ENCODE data around the gene BCAS1.

Gene BCAS1

DNA sequence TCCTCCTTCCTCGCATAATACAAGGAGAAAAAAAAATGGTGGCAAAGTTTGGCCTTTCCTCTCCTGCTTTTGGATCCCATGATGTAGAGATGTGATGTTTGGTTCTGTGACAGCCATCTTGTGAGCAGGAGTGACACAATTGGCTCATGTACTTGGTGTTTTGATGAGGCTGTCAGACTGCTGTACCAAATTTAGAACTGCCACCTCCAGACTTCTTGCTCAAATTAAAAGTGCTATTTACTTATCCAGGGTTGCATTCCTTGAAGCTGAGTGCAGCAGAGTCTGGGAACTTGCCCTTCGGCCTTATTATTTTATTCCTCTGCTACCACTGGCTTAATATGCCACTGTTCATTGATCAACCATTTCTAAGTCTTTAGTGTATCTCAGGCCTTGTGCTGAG lies 21.9 kb downstream of the BCAS1 start:
- no peak for DNase-seq (ENCODE audit: low read depth)

DNA sequence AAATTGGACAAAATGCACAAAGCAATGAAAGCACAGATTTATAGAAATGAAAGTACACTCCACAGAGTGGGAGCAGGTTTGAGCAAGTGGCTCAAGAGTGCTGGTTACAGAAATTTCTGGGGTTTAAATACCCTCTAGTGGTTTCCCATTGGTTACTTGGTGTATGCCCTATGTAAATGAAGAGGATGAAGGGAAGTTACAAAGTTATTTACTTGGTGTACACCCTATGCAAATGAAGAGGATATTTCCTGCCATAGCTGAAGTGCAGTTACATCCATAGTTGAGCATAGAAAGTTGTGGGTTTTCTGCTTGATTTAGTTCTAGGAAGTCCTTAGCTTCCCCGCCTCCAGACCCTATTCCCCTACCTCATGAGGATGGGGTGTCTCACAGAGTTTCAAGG lies 22.7 kb downstream of the BCAS1 start:
- DNase-seq (ENCODE audit: low read depth): no peak

DNA sequence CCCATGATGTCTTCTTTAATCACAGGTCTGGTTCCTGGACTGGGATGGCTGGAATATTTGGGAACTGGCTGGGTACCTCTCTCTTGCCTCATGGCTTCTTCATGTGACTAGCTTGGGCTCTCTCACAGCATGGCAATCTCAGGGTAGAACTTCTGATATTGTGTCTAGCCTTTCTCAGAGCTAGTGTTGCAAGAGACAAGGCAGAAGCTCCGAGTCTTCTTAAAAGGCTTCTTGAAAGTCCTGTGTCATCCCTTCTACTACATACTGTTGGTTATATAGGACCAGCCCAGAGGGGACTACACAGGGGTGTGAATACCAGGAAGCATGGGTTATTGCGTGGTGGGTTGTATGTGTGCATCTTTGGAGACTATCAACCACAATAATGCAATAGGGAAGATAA lies 23.3 kb downstream of the BCAS1 start:
- no peak for DNase-seq (ENCODE audit: low read depth)

DNA sequence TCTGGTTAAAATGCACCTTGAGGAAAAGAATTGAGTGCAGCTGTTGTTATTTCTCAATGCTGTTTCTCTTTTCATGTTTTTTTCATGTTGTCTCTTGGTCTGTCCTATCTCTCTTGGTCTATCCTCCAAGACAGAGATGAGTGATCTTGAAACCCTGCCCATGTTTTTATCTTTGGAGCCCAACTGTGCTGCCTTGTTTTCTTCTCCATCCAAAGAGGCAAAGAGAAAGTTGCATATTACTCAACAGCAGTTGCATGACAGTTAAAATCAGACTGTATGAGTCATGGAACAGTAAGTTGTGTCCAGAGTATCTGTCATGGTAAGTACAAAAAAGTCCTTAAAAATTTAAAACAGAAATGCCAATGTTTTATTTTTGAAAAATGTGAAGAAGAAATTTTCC lies 26.2 kb downstream of the BCAS1 start:
- DNase-seq (ENCODE audit: low read depth): no peak

DNA sequence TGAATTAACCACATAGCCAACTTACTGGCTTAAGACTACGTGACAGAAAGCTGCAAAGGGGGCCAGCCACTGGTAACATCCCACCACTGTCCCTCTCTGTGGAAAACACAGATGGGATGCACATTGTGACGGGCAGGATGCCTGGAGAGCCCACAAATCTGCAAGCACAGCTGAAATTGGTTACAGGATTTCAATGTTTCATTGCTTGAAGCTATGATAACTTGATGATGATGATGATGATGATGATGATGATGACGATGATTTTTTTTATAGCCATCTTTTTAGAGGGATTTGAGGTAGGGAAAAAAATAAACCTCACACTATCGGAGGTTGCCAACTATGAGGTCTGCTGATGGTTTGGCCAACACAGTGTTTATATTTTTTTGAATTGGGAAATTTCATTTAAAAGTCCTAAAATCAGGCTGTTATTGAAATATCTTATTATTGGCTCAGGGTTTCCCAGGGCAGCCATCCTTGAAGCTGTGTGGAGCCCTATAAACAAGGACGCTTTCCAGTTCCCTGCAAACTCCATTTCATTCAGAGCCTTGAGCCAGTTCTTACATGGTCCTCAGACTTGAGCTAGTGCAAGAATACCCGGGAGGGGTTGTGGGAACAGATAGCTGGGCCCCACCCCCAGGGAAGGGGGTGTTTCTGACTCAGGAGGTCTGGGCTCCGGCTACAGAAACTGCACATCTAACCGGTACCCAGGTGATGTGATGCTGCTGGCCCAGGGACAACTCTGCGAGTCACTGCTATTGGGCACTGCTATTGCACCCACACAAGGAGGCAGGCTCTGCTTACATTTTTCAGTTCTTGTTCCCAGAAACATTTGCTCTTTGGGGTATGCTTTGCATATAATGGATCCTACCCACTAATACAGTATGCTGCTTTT lies 27.1 kb downstream of the BCAS1 start:
- no peak for DNase-seq (ENCODE audit: low read depth)

DNA sequence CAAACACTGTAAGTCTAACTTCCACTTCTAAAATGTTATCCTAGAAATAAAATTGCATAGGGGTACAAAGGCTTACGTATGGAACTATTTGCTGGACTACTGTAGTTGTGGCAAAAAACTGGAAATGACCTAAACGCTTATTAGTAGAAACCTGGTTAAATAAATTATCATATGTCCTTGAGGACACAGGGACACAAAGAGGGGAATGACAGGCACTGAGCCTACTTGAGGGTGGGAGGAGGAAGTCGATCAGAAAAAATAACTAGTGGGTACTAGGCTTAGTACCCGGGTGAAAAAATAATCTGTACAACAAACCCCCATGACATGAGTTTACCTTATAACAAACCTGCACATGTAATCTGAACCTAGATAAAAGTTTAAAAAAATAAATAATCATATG lies 28.4 kb downstream of the BCAS1 start:
- no peak for DNase-seq (ENCODE audit: low read depth)

DNA sequence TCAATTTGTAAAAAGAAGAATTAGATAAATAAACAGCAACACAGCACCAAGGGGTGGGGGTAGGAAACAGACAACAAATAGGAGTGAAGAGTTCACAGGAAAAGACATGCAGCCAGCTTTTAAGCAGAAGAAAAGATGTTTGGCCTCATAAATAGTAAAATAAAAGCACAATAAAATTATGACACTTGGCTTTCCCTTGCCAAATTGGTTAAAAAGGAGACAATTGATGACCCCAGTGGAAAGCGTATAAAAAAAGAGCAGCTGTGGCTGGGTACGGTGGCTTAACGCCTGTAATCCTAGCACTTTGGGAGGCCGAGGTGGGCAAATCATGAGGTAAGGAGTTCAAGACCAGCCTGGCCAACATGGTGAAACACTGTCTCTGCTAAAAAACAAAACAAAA lies 29.1 kb downstream of the BCAS1 start:
- no peak for DNase-seq (ENCODE audit: low read depth)

DNA sequence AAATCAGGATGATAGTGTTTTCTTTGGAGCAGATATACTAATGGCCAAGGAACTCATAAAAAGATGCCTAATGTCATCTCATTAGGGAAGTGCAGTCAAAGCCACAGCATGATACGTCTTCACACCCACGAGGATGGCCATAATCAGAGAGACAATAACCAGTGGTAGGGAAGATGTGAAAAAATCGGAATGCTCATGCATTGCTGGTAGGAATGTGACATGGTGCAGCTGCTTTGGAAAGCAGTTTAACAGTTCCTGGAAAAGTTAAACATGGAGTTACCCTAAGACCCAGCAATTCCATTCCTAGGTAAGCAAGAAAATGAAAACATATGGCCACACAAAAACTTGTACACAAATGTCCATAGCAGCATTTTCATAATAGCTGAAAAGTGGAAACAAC lies 29.9 kb downstream of the BCAS1 start:
- DNase-seq (ENCODE audit: low read depth): no peak

DNA sequence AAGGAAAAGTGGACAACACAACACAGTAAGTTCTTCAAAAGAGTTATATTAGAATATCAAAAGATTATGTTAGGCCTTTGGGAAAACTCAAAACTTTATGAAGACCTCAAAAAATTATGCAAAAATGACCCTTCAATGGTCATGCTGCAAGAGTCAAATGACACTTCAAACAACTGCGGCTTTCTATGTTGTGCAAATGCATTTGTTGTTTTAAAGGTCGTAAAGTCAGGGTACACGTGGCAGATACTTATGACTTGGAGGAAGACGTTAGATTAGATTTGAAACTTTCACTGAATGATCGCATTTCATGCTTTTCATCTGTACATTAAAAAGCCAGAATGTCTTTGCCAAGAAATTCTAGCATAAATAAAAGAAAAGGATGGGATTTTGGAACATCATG lies 31.4 kb downstream of the BCAS1 start:
- DNase-seq (ENCODE audit: low read depth): no peak

DNA sequence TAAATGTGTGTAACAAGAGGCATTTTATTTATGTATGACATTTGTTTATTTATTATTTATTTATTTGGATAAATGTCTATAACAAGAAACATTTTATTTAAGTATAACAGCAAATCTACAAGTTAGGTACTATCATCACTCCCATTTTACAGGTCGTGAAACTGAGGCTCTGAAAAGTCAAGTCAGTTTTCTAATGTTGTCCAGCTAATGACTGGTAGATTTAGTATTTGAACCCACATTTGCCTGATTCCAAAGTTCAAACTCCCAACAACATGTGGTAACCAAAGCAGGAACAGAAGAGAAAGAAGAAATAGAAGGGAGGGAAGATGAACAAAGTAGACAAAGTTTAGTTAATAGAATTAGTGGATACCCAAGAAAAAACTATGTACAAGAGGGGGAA lies 32.9 kb downstream of the BCAS1 start:
- no peak for DNase-seq (ENCODE audit: low read depth)

DNA sequence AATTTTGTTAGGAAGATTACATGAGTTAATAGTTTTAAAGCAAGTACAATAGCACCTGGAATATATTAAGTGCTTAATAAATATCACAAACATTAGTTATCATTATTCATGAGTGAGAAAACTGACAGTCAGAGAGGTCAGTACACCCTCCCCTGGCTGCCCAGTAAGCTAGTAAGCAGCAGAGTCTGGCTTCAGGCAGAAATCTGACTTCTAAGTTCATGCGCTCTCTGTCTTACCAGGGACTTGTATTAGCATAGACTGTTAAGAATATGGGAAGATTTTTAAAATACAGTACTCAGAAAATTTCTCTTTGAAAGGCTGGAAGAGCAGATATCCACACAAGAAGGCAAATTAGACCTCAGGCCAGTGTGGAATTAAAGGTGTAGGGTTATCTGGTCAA lies 40.8 kb downstream of the BCAS1 start:
- DNase-seq (ENCODE audit: low read depth): no peak

DNA sequence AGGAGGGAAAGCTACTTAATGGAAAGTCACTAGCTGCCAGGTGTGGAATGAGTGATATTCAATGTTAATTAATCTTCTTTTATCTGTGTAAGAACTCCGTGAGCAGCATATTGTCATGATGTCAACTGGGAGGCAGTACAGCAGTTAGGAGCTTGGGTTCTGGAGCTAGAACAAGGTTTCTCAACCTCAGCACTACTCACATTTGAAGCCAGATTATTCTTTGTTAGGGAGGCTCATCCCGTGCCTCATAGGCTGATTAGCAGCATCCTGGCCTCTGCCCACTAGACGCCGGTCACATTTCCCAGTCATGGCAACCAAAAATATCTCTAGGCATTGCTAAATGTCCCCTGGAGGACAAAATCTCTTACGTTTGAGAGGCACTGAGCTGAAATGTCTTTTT lies 41.2 kb downstream of the BCAS1 start:
- no peak for DNase-seq (ENCODE audit: low read depth)

DNA sequence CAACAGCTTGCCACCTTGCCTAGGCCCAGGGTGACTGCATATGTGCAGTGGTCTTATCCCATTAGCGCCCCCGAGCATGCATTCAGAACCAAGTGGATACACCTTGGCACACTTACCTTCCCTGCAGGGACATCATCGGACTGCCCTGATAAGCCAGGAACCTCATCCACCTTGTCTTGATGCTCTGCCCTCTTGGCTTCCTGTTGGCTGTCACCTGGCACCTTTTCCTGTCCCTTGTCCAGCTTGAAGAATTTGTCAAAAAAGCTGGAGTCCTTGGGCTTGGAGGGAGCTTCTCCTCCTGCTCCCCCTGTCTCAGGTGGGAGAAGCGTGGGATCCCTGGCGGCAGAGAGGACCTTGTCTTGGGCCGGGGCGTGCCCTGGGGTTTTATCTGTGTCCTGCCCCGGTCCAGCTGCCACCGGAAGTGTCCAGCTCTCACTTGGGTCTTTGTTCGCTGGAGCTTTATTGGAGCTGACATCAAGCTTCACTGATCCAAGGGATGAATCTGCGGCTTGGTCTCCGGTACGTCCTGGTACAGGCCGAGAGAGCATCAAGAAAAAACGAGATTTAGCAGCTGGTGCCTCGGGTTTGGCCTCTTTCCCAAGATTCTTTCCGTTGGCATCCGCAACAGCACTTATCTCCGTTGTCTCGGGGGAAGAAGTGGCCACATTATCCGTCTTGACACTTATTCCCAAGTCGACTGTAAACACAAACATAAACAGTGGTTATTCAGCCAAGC lies 42.0 kb downstream of the BCAS1 start:
- no peak for DNase-seq (ENCODE audit: low read depth)

DNA sequence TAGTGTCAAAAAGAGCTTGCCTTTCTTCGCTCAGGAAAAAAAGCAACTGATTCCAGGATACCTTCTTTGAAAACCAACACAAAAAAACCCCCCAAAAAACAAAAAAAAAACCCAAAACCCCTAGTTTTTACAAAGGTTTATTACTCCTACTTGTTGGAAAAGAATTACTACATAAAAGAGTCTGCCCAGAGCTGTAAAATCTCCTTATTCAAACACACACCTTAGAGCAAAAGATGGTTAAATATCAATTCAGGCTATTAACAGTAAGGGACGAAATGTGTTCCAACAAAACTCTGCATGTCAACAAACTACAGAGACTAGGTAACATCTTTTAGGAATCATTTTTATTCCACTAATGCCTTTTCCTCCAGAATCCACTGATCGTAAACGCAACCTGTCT lies 42.7 kb downstream of the BCAS1 start:
- no peak for DNase-seq (ENCODE audit: low read depth)

DNA sequence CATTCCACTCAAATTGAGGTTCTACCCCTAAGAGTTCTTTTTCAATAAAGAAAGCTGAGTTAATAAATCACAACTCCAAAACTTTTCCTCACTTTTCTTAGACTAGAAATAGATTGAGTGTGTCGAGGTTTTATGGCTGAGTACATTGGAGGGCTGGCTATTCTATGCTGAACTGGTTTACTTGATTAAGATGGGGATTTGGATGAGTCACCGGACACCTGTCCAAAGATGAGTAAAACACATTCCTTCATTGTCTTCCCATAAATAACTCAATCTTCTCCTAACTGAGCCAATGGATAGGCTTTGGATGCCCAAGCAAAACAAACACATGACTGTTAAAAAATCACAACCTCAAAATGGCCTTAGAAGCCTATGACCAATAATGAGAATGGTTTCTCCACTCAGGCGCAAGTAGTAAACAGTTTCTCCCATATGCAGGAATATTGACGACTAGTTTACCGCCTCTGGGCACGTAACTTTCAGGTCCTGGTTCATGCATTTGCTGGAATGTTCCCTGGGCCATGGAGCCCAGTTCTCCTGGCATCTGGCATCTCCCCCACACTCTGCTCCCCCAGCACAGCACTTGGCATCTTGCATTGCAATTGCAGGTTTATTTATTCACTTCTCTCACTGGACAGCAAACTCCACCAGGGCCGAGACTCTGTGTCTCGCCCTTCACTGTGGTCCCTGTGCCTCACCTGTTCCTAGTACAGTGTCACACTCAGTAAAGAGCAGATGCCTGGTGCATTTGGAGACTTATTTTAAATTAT lies 43.9 kb downstream of the BCAS1 start:
- DNase-seq (ENCODE audit: low read depth): no peak

DNA sequence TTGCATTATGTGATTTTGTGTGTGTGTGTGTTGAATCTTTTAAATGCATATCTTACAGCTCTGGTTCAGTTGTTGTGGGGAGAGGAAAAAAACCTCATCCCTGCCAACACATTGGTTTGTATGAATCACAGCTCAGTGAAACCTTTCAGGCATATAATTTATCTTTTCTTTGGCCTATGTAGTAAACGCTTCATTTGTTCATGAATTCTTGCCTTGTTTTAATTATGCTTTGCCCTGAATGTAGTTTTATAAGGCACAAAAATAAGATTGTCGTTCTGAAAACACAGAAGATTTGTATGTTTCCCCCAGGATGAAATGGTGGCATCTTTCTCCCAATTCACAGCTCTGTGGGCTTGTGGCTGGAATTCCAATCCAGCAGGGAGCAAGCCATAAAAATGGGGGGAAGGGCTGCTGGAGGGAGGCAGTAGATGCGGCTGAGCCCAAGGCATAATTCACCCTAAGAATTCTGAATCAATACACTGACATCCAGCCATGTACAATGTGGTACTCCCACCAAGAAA lies 45.1 kb downstream of the BCAS1 start:
- no peak for DNase-seq (ENCODE audit: low read depth)

DNA sequence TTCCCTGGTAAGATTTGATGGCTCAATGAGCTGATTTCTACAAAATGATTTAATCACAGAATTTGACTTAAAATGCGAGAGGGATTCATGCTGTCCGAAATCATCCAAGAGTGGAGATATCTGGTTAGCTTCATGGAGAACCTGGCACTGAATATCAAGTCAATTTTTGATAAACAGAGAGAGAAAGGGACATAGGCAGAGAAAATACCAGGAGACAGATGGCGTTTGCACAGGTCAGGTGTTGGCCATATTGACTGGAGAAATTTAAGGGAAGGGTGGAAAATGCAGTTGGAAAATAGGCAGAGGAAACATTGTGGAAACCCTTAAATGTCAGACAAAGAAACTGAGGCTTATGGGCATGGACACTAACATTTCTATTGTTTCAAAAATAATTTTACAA lies 47.0 kb downstream of the BCAS1 start:
- no peak for DNase-seq (ENCODE audit: low read depth)

DNA sequence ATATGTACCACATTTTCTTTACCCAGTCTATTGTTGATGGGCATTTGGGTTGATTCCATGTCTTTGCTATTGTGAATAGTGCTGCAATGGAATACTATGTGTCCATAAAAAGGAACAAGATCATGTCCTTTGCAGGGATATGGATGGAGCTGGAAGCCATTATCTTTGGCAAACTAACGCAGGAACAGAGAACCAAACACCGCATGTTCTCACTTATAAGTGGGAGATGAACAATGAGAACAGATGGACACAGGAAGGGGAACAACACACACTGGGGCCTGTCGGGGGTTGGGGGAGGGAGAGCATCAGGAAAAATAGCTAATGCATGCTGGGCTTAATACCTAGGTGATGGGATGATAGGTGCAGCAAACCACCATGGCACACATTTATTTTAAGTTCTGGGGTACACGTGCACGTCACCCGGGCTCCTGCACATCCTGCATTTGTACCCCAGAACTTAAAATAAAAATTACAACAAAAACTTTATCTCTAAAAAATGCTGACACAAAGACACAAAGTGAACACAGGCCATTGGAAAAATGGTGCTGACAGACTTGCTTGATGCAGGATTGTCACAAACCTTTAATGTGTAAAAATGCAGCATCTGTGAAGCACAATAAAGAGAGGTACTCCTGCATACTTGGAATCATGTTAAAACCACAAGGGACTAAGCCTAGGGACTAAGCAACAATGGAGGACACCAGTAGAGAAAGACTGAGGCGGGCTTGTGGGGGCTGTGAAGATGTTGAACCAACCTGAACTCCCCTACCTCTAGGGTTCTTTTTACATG lies 48.8 kb downstream of the BCAS1 start:
- no peak for DNase-seq (ENCODE audit: low read depth)

DNA sequence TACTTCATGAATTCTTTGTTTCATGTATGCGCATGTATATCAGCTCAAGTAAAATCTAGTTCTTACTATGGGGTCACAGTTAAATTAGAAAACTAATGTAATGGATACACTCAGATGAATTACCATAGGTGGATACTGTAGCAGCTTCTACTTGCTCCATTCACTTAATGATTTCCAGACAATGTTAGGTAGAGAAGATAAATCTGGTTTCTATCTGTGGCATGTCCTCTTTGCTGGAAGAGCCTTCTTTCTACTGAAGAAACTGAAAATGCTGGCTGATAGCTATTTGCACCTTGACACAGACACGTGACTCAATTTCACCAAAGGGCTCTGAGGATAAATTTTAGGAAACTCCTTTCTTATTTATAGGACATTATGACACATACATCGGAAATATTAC lies 49.5 kb downstream of the BCAS1 start:
- no peak for DNase-seq (ENCODE audit: low read depth)

DNA sequence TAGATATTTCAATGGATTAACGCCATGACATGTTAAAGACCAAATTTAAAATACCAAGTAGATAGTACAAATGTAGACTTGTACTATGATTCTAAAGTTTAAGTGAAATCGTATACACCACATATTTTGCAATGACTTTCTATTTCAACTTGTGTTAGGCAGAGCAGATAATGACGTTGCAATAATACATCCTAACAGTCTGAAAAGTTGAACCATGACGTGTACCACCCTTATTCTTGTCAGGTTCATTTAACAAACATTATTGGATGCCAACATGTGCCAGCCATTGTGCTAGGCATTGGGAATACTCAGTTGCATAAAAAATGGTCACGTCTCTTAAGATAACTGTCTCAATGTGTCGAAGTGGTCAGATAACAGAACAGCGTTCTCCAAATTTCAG lies 50.0 kb downstream of the BCAS1 start:
- no peak for DNase-seq (ENCODE audit: low read depth)

DNA sequence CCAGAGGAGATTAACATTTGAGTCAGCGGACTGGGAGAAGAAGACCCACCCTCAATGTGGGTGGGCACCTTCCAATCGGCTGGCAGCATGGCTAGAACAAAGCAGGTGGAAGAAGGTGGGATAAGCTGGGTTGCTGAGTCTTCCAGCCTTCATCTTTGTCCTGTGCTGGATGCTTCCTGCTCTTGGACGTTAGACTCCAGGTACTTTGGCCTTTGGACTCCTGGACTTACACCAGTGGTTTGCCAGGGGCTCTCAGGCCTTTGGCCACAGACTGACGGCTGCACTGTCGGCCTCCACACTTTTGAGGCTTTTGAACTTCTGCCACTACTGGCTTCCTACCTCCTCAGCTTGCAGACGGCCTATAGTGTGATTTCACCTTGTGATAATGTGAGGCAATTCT lies 50.8 kb downstream of the BCAS1 start:
- no peak for DNase-seq (ENCODE audit: low read depth)

DNA sequence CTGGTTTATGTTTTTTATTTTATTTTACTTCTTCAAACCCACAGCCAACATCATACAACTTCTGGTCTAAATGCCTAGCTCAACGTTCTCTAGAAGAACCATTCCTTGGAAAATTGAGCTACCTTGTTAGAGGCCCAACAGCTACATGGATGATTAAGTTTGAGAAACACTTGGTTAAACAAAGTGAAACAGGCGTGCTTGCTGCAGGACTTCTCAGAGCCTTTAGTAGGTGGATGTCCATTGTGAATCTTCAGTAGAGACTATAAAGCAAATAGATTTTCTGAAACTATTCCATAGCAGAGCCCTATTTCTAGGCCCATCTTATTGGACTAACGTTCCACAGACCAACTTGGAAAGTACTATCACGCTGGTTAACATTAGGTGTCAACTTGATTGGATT lies 51.3 kb downstream of the BCAS1 start:
- no peak for DNase-seq (ENCODE audit: low read depth)

Measured in stimulated activated CD8-positive, alpha-beta memory T cell treated with anti-CD3 and anti-CD28 coated beads, Interleukin-15, amount 100 ng/mL, for 24 hours (primary cell).